Measurements from ENCODE around the gene SLCO2B1.
A peak's percentile ranks its signal among the peaks of the same experiment; 100 is the strongest.

DNA sequence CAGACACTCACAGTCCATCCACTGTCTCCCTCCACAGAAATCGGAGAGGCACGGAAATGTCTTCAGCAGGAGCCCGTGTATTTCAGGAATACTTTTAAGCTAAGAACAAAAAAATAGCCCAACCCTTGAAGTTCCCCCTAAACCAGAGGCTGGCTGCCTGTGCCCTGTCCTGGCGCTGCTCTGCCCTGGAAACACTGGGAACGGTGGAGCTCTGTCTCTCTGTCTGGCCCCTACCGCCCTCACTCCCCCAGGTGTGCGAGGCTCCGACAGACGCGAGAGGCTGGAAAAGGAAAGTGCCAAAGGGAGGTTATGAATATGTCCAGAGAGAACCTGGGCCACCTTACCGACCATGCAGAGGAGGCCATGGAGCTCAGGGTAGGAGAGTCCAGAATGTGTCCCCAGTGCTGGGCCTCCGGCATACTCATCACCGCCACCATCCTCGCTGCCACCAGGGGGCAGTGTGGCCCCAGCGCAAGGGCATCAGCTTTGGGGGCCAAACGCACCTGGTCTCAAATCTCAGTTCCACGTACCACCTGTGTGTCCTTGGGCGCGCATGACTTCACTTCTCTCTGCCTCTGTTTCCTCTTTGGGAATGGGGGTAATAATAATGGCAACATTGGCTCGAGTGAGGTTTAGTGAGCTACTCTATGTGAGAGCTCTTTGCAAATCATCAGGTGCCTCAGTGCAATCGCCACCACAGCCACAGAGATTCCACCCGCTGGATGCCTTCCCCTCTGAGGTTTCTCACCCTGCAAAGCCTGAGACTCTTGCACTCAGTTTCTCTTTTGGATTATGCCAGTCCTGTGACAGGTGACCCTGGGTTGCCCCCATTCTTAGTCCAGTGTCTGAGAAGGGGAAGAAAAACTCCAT, 10.4 kb upstream of the SLCO2B1 start:
- TF ChIP-seq EP300 (IDR thresholded peaks at IDR 0.05), result no peak
- TF ChIP-seq, protein P1, sequence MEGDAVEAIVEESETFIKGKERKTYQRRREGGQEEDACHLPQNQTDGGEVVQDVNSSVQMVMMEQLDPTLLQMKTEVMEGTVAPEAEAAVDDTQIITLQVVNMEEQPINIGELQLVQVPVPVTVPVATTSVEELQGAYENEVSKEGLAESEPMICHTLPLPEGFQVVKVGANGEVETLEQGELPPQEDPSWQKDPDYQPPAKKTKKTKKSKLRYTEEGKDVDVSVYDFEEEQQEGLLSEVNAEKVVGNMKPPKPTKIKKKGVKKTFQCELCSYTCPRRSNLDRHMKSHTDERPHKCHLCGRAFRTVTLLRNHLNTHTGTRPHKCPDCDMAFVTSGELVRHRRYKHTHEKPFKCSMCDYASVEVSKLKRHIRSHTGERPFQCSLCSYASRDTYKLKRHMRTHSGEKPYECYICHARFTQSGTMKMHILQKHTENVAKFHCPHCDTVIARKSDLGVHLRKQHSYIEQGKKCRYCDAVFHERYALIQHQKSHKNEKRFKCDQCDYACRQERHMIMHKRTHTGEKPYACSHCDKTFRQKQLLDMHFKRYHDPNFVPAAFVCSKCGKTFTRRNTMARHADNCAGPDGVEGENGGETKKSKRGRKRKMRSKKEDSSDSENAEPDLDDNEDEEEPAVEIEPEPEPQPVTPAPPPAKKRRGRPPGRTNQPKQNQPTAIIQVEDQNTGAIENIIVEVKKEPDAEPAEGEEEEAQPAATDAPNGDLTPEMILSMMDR (IDR thresholded peaks at IDR 0.05), result peak; percentile 68 to 94 (median 84)

Measured in gastroesophageal sphincter (tissue), 3 donors.